ENCODE data around the gene TCF21.
"Not testable (repeated sequence)": the region's sequence is repeated elsewhere in the genome, so short reads cannot be mapped to it uniquely, and the experiment has no call there.

The TCF21 gene

DNA sequence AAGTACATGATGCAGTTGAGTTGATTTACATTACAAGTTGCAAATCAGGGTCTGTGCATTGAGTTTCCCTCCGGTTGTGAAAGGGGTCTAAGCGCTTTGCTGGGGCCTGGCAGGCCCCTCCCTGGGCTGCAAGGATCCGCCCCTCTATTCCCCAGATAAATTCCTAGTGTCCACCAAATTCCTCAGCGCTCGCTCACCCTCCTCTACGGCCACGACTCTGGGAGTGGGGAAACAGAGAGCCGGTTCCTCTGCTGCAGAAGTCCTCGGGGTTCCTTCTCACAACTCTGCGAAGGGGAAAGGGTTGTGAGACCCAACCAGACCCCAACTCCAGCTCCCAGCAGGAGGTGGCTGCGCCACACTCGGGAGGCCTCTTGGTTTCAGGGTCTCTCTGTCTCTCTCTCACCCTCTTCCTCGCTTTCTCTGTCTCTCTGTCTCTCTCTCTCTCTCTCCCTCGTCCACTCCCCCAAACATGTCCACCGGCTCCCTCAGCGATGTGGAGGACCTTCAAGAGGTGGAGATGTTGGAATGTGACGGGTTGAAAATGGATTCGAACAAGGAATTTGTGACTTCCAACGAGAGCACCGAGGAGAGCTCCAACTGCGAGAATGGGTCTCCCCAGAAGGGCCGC is at the start of gene TCF21:
TCF21 (plus strand) TSS at position 185 of the 628 bp plus-strand sequence; CDS start at position 470, 285 bp downstream.
- ATAC-seq, result no peak

DNA sequence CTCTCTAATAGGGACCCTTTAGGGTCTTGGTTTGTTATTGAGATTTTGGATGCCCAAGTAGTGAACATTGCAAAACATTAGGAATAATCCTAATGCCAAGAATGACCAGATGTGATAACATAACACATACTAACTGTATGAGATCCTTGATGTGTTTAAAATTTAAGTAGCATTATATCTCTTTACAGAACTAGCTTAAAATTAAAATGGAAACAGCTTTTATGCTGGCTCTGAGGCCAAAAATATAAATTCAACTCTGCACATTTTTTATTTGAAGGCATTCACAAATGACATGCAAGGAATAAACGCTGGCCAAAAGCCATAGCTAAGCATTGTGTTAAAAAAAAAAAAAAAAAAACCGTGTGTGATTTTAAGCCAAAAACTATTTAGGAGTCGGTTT is 47.7 kb upstream of the TCF21 start:
- no peak for ATAC-seq

DNA sequence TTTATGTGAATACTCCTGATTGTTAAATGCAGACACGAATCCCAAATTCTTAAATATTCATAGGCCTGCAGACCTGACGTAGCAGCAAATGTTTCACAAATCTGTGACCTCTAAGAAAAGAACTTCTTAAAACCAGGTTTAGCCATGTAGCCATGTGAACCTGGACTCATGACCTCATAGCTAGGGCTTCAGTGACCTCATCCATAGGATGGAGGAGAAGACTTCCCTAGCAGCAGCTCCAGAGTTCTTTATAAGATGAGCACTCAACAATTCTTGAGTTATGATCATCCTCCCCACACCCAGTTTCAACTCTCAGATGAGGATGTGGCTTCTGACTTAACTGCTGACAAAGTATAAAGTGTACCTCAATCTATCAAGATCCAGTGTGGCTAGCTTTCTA is 45.8 kb upstream of the TCF21 start:
- ATAC-seq, result no peak

DNA sequence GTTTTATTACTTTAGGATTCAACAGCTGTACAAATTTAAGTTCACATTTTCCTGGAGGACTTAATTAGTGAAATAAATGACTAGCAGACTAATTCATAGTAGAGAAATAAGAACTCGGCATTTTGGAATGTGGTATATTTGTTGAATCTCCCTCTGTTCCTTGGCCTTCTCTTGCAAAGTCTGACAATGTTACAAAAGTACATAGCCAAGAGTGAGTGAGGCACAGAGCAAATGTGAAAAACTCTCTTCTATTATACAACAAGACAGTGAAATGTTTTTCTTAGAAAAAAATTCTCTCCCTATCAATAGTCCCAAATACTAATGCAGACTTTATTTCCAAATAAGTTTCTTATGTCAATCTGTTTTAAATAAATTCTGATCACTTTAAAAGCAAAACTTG is 44.2 kb upstream of the TCF21 start:
- no peak for ATAC-seq

DNA sequence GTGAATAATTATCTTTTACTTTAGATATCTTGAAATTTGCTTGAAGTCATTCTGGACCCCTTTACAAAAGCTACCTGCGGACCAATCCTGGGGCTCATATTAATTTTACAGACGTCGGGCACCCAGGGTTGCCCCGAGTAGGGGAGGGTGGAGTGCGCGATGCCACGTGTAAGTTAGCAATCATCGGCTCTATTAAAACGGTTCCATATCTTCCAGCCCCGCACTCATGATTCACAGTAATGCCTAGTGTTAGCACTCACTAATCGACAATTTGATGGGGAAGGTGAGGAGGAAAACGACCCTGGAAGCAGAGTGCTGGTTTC is 34.9 kb upstream of the TCF21 start:
- ATAC-seq, result no peak

DNA sequence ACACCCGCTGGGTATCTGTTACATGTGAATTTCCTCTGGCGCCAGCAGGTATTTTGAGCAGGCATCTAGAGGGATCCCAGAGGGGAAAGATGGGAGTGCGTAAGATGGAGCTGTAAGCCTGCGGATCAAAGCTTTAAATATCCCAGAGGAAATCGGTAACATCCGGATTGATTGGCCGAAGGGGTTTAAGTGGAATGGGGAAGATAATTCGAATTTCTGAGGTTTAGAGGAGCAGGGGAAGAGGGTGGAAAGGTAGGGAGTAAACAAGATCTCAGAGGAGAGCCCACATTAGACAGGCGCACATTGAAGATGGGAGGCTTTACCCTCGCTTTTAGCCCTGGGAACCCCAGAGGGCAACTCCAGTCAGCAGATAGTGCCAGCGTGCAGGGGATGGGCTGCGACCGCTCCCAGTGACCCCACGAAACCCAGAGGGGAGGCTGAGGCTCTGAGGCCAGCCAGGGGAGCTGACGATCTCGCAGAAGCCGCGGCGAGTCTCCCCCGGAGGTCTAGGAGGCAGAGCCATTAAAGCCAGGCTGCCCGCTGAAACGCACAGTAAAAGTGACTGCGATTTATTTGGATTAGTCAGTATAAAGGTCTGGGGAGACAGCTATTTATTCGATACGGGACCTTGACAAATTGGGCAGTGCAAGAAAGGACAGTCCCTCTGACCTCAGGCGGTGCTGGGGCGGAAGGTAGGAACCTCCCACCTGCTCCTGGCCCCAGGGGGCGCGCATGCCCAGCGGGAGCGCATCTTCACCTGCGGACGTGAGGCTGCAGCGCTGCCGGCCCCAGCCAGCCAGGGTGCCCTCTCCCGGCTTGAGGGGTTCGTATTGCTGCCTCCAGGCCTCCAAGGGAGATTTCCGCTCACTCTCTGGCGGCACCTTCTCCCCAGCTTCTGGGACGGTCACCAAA is 34.3 kb upstream of the TCF21 start:
- no peak for ATAC-seq

DNA sequence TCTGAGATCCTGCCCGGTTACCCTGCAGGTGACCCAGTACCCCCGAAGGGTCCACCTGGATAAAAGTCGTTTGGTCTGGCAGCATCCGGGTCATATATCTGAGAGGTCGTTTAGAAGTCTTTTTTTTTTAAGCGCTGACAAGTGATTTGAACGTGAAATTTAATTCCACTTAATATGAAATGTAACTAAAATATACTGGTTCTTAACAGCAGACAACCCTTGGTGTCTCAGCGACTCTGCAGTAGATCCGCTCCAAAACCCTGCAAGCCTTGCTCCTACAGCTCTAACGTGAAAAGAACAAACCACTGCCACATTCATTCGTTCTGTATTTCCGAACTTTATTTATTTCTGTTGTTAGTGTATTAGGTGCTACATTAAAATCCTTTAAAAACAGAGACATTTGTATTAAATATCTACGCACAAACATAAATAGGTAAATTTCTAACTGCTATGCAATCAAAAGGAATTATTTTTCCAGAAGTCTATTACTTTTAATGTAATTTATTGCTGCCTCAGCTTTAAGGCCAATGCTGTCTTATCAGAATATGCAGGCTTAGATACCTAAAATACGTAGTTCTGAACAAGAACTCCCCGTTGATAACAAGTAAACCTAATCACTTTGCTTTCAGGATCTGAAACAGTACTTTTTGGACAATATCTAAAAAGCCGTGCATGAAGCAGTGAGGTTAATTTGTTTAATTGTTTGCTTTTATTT is 33.5 kb upstream of the TCF21 start:
- no peak for ATAC-seq

DNA sequence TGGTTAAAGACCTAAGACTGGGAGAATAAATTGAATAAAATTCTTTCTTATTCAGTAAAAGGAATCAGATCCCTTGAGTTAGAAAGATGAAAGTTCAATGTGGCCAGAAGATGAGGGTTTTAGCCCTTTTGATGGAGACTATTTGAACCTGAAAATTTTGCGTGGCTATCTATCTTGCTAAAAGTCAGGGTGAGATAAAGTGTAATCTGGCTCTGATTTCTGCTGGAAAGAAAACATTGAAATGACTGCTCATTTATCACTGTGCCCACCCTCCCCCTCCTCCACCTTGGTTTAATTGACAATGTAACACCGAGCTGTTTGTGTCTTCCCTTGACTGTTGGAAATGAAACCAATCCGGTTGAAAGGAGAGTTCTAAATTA is 32.9 kb upstream of the TCF21 start:
- no peak for ATAC-seq

DNA sequence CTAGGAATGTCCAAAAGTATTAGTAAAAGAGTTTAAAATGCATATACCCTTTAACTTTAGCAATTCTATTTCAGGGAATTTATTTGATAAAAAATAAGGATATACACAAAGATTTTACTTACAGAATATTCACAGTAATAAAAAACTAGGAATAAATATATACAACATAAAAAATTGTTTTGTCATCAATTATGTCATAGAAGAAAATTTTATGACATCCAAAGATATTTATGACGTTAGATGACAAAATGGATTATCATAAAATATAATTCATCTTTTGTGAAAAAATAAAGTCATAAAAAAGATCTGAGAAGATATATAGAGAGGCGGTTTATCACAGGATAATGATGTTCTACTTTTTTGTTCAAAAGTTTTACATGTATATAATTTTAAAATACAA is 32.0 kb upstream of the TCF21 start:
- ATAC-seq, result no peak

DNA sequence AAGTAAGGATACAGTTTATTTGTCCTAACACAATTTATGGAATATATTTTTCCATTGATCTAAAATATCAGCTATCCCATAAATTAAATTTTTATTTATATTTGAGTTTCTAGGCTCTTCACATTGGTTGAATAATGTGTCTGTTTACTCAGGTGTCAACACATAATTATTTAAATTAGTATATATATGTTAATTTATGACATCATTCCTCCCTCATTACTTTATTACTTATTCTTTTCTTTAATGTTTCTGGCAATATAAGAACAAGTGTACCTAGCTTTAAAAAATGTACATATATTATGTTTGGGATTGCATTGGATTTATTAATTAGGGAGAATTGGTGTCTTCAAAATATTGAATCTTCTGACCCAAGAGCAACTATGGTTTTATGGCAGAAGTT is 31.2 kb upstream of the TCF21 start:
- no peak for ATAC-seq

DNA sequence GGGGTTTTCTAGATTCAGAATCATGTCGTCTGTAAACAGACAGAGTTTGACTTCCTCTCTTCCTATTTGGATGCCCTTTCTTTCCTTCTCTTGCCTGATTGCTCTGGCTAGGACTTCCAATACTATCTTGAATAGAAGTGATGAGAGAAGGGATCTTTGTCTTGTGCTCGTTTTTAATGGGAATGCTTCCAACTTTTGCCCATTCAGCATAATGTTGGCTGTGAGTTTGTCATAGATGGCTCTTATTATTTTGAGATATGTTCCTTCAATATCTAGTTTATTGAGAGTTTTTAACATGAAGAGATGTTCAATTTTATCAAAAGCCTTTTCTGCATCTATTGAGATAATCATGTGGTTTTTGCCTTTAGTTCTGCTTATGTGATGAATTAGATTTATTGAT is 27.6 kb upstream of the TCF21 start:
- ATAC-seq, result not testable (repeated sequence)

DNA sequence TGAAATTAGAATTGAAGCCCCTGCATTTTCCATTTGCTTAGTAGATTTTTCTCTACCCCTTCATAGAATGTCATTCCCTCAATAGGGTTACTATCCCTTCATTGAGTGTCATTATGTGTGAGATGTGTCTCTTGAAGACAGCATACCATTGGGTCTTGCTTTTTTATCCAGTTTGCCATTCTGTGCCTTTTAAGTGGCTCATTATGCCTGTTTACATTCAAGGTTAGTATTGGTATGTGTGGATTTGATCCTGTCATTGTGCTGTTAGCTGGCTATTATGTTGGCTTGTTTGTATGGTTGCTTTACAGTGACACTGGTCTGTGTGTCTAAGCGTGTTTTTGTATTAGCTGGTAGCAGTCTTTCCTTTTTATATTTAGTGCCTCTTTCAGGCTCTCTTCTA is 25.7 kb upstream of the TCF21 start:
- ATAC-seq, result no peak

DNA sequence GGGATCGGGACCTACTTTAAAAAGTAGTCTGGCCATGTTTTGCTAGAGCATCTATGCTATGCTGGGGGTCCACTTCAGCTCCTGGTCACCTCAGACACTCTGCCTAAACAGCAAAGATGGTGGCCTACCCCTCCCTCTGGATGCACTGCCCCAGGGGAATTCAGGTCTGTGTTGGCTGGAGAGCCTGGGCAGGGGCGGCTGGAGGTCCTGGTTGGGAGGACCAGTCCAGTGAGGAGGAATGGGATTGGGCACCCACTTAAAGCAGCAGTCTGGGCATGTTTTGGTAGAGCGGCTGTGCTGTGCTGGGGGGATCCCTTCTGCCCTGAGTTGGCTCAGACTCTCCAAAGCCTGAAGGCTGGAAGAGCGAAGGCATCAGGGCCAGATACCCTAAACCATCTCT is 23.2 kb upstream of the TCF21 start:
- ATAC-seq, result no peak

DNA sequence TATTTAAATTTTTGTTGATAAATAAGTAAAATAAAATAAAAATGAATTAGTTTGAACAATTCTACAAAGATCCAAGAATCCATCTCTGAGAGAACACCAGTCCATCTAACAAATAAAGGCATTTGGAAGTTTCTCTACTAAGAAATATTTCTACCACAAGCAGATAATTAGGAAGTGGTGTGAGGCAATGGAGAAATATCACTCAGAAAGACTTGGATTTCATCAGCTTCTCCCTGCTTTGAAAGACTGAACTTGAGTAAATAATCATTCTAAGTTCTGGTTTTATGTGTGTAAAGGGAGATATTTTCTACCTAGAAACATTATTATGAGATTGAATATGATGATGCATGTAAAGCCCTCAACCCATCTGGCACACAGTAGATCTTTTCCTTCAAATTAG is 17.8 kb upstream of the TCF21 start:
- no peak for ATAC-seq

DNA sequence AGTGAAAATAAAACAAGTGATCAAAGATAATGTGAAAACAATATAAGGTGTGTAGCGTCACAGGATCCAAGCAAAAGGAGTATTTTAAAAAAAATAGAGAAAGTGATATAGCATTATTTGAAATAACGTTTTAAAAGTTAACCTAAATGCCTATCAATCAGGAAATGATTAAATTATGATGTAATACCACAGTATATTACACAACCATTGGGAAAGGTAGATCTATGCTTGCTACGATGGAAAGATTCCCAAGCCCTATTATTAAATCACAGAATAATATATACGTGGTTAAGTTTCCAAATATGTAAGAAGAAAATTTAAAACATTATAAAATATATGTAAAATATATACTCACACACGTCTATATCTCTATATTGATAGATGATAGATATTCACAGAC is 15.4 kb upstream of the TCF21 start:
- no peak for ATAC-seq

DNA sequence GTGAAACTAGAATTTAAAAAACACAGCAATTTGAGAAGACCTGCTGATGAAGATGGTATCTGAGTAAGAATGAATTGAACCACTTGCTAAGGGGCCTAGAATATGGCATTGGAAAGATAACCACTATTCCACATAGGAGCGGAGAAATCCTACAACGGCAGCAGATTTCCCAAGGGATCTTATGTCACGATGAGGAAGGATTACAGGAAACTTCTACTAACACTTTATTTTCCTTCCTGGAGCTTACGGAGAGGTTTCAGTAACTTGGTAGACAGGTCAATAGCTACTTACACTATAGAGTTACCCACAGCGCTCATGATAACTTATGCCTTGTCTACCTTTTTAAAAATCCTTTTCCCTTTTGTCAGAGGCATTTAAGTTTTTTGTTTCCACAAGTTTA is 11.8 kb upstream of the TCF21 start:
- ATAC-seq, result no peak

DNA sequence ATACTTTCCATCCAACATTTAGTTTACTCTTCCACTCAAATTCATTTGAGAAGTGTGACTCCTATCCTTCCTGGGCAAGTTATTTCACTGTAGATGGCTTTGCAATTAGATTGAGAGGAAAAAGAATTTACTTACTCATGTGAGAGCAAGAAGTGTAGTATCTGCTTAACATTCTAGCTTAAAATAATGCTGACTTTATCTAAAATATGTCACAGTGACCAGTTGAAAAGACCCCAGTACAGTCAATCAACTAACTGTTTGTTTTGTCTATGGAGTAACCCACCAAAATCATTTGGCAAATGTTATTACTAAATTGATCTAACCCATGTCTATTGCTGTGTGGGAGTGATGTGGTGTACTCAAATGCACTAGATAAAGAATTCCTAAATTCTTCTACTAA is 8.9 kb upstream of the TCF21 start:
- ATAC-seq, result no peak

DNA sequence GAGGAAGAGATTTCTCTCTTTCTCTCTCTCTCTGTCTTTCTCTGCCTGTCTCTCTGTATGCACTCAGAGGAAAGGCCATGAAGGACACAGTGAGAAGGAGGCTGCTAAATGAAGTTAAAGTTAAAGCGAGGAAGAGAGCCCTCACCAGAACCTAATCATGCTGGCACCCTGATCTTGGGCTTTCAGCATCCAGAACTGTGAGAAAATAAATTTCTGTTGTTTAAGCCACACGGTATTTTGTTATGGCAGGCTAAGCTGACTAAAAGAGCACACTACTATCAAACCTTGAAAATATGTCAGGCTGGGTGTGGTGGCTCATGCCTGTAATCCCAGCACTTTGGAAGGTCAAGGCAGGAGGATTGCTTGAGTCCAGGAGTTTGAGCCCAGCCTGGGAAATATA is 8.0 kb upstream of the TCF21 start:
- no peak for ATAC-seq

DNA sequence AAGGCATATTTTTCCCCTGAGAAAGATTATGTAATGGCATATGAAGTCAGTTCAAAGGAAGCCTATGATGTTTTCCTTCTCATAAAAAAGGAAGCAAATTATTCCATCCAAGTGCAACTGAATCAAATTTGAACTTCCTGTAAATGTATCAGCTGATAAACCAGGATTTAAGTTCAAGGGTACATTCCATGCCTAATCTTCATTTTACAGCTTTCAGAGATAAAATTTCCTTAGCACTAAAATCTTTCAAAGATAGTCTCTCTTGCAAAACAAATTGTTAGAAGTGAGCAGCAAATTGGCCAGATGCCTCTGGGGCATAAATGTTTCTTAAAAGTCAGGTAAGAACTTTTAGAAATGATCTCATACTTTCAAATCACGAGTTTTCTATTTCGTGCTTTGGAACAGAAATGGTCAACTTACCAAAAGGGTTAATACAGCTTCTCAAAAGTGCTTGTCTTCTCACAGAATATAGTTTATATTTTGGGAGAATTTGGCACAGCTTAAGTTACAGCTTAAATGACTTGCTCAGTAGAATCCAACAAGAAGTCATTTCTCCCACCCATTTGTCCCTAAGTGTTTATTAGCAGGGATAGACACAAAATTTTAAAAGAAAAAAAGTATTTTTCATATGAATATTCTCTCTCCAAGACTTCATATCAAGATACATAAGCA is 2.7 kb upstream of the TCF21 start:
- ATAC-seq, result no peak

DNA sequence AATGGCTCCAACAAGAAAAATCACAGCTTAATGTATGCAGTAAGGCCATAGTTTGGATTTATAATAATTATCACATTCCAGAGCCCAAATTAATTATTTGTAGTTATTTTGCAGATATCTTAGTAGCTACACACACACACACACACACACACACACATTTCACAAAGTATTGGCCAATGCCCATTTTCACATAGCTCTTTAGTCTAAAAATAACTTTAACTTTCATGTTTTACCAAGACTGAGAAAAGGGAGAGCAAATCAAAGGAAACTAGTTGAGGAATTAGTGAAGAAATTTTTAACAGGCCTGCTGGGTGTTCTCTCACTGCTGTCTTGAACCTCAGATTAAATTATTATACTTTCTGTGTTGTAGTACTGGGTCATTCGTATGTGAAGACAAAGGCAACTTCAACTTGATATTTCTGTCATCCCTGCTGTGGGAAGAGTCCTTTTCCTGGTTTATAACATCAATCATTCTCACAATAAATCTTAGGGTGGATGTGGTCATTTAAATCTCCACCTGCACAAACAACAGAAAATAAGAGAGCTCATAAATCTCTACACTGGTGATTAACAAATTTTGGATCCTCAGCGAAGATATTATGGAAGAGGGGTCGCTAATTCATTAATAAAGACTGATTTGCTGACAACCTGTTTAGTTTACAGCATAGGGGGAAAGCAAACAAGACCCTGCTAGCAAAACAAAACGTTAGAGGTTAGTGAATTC is 1.6 kb upstream of the TCF21 start:
- ATAC-seq, result no peak

DNA sequence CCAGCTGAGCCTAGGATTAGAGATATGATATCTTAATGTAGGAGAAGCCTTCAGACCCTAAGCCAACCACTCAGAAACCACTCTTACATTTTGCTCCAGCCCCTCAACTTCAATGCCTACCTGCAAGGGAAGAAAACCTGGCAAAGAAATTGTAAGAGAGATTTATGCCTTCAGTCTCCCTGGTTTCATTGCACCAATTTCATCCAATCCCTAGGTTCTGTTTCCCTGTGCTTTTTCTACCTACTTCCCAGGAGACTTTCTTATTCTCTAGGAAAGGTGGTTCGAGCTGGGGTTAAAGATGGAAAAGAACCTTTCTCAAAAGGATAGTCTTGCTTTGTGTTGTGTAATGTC is 1.1 kb upstream of the TCF21 start:
- no peak for ATAC-seq

DNA sequence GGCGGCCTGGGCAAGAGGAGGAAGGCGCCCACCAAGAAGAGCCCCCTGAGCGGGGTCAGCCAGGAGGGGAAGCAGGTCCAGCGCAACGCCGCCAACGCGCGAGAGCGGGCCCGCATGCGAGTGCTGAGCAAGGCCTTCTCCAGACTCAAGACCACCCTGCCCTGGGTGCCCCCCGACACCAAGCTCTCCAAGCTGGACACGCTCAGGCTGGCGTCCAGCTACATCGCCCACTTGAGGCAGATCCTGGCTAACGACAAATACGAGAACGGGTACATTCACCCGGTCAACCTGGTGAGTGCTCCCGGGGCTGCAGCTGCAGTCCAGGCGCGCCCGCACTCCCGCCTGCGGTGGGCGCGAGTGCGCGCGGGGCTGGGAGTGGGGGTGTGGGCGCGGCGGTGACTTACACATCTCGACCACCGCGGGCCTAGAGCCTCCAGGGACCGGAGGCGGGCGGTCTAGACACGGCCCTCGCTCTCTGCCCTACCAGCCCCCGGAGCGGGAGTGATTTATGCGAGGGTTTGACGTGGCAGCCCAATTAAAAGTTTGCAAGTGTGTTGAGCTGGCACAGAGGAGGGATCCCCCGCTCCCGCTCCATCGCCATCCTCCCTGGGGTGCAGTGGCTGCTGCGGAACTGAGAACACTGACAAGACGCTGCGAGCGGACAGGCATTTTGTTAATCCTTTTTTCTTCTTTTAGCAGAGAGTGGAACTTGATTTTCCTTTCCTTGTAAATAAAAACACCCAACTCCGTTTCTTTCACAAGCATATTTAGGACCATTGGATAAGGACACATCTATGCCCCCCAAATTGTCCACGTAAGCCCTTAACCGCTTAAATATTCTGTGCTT is 867 bp downstream of the TCF21 start:
- ATAC-seq, result no peak

Measured in activated CD4-positive, CD25-positive, alpha-beta regulatory T cell treated with anti-CD3 and anti-CD28 coated beads, Interleukin-2, amount 50 U/mL, for 24 hours (primary cell).